Measurements from ENCODE around the gene SLC25A22. TPM values are rescaled to one million over a fixed set of nuclear protein-coding genes. Genes with fewer than 3 reads are reported as not detected.

SLC25A22 gene
- polyA plus RNA-seq, 1 experiment, result 25.5 TPM

- ChIA-PET POLR2A (no interaction called here), CTCF (interaction anchor here (0.6 kb wide), 1 partner anchor 234 kb away, joined by 3 read pairs; no protein-coding TSS in a partner anchor)
- H3K4me3 ChIP-seq (ENCODE audit: low read depth, low read length), result no peak overlapping the region; the same call in 1 of the 2 replicates
- no peak for TF ChIP-seq CTCF (IDR thresholded peaks at IDR 0.05; ENCODE audit: insufficient read depth, low read depth, low read length)
- DNase-seq (ENCODE audit: low read depth), result no peak
- H3K27me3 ChIP-seq (ENCODE audit: control insufficient read depth, insufficient read depth, low read length), result no peaks in the 10 kb centered on the region
- peaks cover 25% of the 10 kb centered on the region for H3K36me3 ChIP-seq (ENCODE audit: control insufficient read depth, insufficient read depth, low read length)
Observed at GRCh38 chr11:802693-803466, 4.8 kb upstream of the SLC25A22 start.

GRCh38 chr11:802018-802617 lies 4.0 kb upstream of the SLC25A22 start:
- POLR2A ChIA-PET, result no interaction called here
- Histone ChIP-seq H3K36me3 (ENCODE audit: control insufficient read depth, insufficient read depth, low read length) (peaks cover 25% of the 10 kb centered on the region), H3K27me3 (ENCODE audit: control insufficient read depth, insufficient read depth, low read length) (no peaks in the 10 kb centered on the region), H3K4me3 (ENCODE audit: low read depth, low read length) (no peak overlapping the region)
- CTCF ChIA-PET, result interaction anchor here (0.6 kb wide), 1 partner anchor 234 kb away, joined by 3 read pairs; no protein-coding TSS in a partner anchor
- DNase-seq (ENCODE audit: low read depth), result no peak
- TF ChIP-seq CTCF (IDR thresholded peaks at IDR 0.05; ENCODE audit: insufficient read depth, low read depth, low read length), result no peak

GRCh38 chr11:801097-801780 lies 3.2 kb upstream of the SLC25A22 start:
- Histone ChIP-seq H3K4me3 (ENCODE audit: low read depth, low read length) (no peak overlapping the region), H3K27me3 (ENCODE audit: control insufficient read depth, insufficient read depth, low read length) (no peaks in the 10 kb centered on the region), H3K36me3 (ENCODE audit: control insufficient read depth, insufficient read depth, low read length) (peaks cover 25% of the 10 kb centered on the region)
- no peak for TF ChIP-seq CTCF (IDR thresholded peaks at IDR 0.05; ENCODE audit: insufficient read depth, low read depth, low read length)
- no peak for DNase-seq (ENCODE audit: low read depth)
- POLR2A ChIA-PET, result no interaction called here
- CTCF ChIA-PET, result no interaction called here

DNA sequence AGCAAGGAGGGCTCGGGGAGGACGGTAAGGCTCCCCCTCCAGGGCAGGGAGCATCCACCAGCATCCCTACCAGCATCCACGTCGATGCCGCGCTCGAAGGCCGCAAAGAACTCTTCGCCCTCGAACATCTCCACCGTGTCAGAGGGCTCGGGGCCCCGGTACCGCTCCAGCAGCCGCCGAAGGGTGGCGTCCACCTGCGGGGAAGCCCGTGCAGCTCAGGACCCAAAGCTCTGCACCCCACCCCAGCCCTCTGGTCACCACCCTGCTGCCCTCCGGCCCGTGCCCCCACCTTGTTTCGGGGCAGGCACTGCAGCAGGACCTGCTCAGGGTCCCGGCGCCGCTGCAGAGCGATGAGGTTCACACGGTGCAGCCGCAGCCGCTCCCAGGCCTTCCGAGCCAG lies 2.4 kb upstream of the SLC25A22 start:
- Histone ChIP-seq H3K4me3 (ENCODE audit: low read depth, low read length) (no peak overlapping the region), H3K36me3 (ENCODE audit: control insufficient read depth, insufficient read depth, low read length) (peaks cover 25% of the 10 kb centered on the region), H3K27me3 (ENCODE audit: control insufficient read depth, insufficient read depth, low read length) (no peaks in the 10 kb centered on the region)
- no peak for DNase-seq (ENCODE audit: low read depth)
- TF ChIP-seq CTCF (IDR thresholded peaks at IDR 0.05; ENCODE audit: insufficient read depth, low read depth, low read length), result no peak
- ChIA-PET CTCF (no interaction called here), POLR2A (no interaction called here)

- TF ChIP-seq CTCF (IDR thresholded peaks at IDR 0.05; ENCODE audit: insufficient read depth, low read depth, low read length), result no peak
- ChIA-PET CTCF (no interaction called here), POLR2A (no interaction called here)
Observed at GRCh38 chr11:799641-800316, 1.7 kb upstream of the SLC25A22 start.

More at GRCh38 chr11:799641-800316, 1.7 kb upstream of the SLC25A22 start:
- Histone ChIP-seq H3K27me3 (ENCODE audit: control insufficient read depth, insufficient read depth, low read length) (no peaks in the 10 kb centered on the region), H3K4me3 (ENCODE audit: low read depth, low read length) (no peak overlapping the region), H3K36me3 (ENCODE audit: control insufficient read depth, insufficient read depth, low read length) (peaks cover 25% of the 10 kb centered on the region)
- no peak for DNase-seq (ENCODE audit: low read depth)

Measured in BJ (cell line).